ENCODE data around the gene PIK3CB.
"Not testable (repeated sequence)": the region's sequence is repeated elsewhere in the genome, so short reads cannot be mapped to it uniquely, and the experiment has no call there.

The PIK3CB gene

DNA sequence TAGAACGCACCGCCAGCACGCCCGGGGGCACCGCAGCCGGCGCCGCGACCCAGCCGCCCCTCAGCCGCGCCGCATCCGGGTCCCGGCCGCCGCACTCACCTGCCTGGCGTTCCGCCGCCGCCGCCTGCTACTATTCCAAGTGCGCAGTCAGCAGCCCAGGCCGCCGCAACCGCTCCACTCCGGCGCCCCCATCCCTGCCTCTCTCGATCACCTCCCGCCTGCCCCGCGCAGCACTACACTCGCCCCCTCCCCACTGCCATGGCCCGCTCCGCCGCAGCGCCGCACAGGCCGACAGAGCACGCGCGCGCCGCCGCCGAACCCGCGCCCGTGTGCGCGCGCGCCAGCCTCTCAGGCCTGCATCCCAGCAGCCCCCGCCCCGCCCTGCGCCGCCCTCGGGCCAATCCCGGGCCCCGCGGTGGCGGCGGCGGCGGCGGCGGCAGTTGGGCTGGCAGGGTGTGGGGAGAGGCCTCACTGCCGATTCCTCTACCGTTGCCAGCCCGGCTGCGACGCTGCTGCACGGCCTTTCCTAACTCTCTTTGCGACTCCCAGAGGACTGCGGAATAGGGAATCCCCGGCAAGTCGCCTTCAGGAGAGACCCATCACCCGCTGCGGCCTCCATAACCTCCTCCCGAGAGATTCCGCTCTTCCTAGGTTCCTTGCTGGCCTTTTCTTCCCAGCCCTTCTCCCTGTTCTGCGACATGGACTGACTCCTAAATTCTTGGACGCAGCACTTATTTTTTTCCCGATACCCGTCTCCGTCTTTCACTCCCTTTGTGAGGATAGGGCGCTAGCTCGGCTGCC, at the start of gene PIK3CB:
Gene PIK3CB (minus strand): TSS at position 333 of the 801 bp plus-strand sequence. CDS start 75,585 bp downstream, outside the sequence.
- peak; percentile 92 for DNase-seq

DNA sequence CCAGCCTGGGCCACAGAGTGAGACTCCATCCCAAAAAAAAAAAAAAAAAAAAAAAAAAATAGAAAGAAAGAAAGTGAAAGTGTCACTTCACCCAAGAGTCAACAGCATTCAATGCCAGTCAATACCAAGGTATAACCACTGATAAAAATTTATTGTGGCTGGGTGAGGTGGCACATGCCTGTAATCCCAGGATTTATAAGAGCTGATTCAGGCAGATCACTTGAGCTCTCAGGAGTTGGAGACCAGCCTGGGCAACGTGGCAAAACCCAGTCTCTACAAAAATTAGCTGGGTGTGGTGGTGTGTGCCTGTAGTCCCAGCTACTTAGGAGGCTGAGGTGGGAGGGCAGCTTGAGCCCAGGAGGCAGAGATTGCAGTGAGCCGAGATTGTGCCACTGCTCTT, 46.5 kb upstream of the PIK3CB start:
- no peak for DNase-seq

DNA sequence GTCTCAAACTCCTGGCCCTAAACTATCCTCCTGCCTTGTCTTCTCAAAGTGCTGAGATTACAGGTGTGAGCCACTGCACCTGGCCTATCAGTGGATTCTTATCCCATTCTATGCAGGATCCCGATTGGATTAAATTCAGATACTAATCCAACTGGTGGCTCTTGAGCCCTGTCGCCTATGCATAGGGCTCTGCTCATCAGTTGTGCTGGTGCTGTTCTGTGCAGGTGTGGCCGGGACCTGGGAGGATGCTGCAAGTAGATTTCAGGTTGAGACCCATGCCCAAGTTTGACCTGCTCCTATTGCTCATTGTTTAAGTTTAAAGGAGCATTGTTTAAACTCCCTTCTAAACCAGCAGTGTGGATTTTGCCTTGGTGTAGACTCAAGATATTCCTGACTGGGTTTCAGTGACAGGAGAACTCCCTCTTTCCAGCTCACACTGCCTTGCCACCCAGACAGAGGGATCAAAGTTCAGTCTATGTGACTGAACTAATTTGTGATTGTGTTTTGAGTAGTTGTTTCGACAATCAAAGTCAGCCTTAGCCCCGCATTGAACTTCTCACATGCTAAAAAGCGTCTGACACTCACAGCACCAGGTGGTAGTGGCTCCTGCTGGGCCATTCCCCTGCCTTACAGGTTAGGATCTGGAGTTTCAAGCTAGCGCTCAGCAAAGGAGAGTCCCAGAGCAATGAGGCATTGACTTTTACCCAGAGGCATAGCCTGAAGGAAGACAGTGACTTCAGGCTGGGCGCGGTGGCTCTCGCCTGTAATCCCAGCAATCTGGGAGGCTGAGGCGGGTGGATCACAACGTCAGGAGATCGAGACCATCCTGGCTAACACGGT, 45.0 kb upstream of the PIK3CB start:
- no peak for DNase-seq

DNA sequence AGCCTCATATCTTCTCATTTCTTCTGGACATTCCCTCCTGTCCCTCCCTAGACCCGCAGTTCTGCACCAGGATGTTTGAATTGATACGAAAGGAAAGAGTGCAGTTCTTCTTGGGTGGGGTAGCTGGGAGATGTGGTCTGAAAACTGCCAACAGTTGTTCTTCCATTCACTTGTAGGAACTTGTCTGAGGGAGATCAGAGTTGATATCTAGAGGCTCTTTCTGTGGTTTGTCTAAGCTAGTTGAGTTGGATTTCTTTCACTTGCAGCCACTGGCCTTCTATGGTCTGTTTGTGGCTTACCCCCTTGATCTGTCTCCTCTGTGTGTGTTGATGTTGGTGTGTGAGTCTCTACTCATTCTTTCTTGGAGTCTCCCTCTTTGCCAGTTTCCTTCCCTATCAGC, 42.5 kb upstream of the PIK3CB start:
- peak; percentile 86 for DNase-seq

- peak; percentile 97 for DNase-seq
Measured at GRCh38 chr3:138875754-138876664, 41.3 kb upstream of the PIK3CB start.

DNA sequence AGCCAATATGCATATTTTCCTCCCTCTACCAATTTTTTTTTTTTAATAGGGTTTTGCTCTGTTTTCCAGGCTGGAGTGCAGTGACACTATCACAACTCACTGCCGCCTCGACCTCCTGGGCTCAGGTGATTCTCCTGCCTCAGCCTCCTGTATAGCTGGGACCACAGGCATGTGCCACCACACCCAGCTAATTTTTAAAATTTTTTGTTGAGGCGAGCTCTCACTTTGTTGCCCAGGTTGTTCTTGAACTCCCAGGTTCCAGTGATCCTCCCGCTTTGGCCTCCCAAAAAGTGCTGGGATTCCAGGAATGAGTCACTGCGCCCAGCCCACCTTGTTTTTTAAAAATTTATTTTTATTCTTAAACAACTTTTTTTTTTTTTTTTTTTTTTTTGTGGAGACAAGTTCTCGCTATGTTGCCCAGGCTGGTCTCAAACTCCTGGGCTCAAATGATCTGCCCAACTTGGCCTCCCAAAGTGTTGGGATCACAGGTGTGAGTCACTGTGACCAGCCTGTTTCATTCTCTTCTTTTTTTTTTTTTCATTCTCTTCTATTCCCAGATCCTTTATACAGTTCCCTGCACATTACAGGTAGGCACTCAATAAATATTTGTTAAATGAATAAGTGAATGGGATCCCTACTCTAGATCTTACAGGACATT, 40.5 kb upstream of the PIK3CB start:
- DNase-seq = no peak

GRCh38 chr3:138873471-138874278, 38.9 kb upstream of the PIK3CB start:
- no peak for DNase-seq

DNA sequence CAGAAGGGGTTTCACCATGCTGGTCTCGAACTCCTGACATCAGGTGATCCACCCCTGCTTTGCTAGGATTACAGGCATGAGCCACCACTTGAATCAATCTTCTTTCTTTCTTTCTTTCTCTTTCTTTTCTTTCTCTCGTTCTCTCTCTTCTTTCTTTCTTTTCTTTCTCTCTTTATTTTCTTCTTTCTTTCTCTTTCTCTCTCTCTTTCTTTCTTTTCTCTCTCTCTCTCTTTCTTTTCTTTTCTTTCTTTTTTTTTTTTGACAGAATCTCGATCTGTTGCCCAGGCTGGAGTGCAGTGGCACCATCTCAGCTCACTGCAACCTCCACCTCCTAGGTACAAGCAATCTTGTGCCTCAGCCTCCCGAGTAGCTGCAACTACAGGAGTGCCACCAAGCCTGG, 37.9 kb upstream of the PIK3CB start:
- no peak for DNase-seq

DNA sequence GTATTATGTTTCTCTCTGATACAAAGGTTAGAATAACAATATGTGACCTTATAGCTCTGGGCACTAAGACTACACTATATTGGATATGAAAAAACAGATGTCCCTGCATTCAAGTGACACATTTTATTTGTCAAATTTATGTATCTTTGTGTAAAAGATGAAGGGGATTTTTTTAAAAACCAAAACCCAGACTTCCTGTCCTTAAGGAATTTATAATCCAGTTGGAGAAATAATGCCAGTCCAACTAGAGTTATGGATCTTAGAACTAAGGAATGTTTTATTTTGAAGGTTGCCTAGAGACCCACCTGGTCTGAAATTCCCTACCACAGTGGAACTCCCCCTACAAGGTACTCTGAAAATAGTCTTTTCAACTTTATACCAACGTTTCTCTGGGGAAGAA, 33.3 kb upstream of the PIK3CB start:
- DNase-seq = no peak

- no peak for DNase-seq
Measured at GRCh38 chr3:138863776-138864113, 29.0 kb upstream of the PIK3CB start.

GRCh38 chr3:138862924-138863775, 28.4 kb upstream of the PIK3CB start:
- peak; percentile 67 for DNase-seq

- DNase-seq = peak; percentile 37
Measured at GRCh38 chr3:138862531-138862923, 27.8 kb upstream of the PIK3CB start.

GRCh38 chr3:138861798-138862197, 27.1 kb upstream of the PIK3CB start:
- DNase-seq = no peak

- DNase-seq = no peak
Measured at GRCh38 chr3:138856799-138857198, 22.1 kb upstream of the PIK3CB start.

GRCh38 chr3:138854940-138855339, 20.2 kb upstream of the PIK3CB start:
- DNase-seq = no peak

DNA sequence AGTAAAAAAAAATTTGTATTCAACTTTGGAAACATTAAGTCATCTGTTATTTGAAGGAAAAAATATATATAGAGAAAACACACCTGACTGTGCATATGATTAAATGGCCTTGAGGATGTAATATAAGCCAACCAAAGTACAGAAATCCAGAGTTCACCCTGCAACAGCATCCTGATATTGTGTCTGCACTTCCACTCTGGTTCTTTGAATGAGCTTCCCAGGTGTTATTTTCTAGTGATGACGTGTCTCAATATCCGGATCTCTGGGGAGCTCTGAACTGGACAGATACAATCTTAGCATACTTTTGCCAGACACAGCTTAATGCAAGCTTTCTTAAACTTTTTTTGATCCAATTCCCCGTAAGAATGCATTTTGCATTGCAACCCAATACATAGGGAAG, 19.5 kb upstream of the PIK3CB start:
- no peak for DNase-seq

DNA sequence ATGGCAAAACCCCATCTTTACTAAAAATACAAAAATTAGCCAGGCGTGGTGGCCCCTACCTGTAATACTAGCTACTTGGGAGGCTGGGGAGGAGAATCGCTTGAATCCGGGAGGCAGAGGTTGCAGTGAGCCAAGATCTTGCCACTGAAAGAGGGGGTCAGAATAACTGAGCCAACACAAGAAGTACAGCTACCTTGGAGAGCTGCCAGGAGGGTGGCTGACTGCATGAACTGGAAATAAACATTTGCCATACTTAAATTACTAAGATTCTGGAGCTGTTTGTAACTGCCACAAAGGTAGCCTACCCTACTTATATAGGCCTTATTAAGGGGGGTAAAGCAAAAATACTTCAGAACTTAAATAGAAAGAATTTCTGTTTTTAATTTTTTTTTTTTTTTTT, 15.4 kb upstream of the PIK3CB start:
- peak; percentile 66 for DNase-seq

GRCh38 chr3:138849222-138849940, 14.7 kb upstream of the PIK3CB start:
- DNase-seq = no peak

DNA sequence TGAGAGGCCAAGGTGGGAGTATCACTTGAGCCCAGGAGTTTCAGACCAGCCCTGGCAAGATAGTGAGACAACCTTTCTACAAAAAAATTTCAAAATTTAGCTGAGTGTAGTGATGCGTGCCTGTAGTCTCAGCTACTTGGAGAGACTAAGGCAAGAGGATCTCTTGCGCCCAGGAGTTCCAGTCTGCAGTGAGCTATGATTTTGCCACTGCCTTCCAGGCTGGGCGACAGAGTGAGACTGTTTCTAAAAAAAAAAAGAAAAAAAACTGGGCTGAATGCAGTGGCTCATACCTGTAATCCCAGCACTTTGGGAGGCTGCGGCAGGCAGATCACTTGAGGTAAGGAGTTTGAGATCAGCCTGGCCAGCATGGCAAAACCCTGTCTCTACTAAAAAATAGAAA, 14.0 kb upstream of the PIK3CB start:
- no peak for DNase-seq

GRCh38 chr3:138846824-138847223, 12.1 kb upstream of the PIK3CB start:
- DNase-seq = not testable (repeated sequence)

Data from hematopoietic multipotent progenitor cell treated with erythropoietin and hydrocortisone succinate and interleukin-3 and kit ligand, for 6 days (in vitro differentiated cells).